ENCODE data around the gene CPO.

CPO gene

GRCh38 chr2:206993964-206994363 lies 54.6 kb downstream of the CPO start:
- Histone ChIP-seq H3K36me3 (ENCODE audit: low read length) (no peaks in the 10 kb centered on the region), H2AFZ (ENCODE audit: low read depth, low read length, severe bottlenecking) (no peak overlapping the region), H3K9me2 (replicated peaks; ENCODE audit: insufficient read depth, low read length) (no peaks in the 10 kb centered on the region), H4K20me1 (ENCODE audit: low read depth, low read length) (no peaks in the 10 kb centered on the region), H3K27ac (ENCODE audit: low read depth, low read length) (no peak overlapping the region), H3K4me2 (ENCODE audit: low read depth, low read length, poor library complexity, severe bottlenecking) (no peak overlapping the region), H3K9ac (ENCODE audit: low read length) (no peak overlapping the region), H3F3A (ENCODE audit: insufficient read depth) (no peaks in the 10 kb centered on the region), H3K27me3 (ENCODE audit: low read length) (no peaks in the 10 kb centered on the region), H3K4me3 (ENCODE audit: insufficient read depth, low read length, poor library complexity, severe bottlenecking) (no peak overlapping the region), H3K79me2 (ENCODE audit: insufficient read depth, low read length) (no peaks in the 10 kb centered on the region), H3K9me3 (ENCODE audit: insufficient read depth, low read length) (no peaks in the 10 kb centered on the region)
- TF ChIP-seq EZH2phosphoT487 (conservative IDR thresholded peaks at IDR 0.05; ENCODE audit: low read length) (no peak), CTCF (IDR thresholded peaks at IDR 0.05; ENCODE audit: insufficient read depth, low read length, poor library complexity, severe bottlenecking) (no peak)

DNA sequence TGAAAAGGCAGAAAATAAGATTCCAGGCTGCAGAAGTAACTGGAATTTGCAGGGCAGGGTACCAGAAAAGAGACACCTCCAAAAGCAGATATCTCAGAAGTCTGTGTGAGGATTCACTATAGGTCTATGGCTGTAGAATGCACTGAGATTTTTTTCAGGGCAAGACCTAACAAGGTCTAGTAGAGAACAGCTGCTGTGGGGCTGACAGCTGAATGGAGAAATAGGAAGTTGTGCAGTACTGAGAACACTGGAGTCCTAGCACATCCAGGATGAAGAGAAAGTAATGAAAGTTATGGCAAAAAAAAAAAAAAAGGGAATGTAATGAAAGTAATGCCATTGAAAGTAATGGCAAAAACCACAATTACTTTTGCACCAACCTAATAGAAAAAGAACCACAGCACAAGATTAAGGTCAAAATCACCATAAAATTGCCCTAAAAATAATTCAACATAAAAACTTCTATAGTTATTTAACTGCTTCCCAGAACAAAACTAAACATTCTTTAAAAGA lies 57.3 kb downstream of the CPO start:
- no peak overlapping the region for H2AFZ ChIP-seq (ENCODE audit: low read depth, low read length, severe bottlenecking)
- H4K20me1 ChIP-seq (ENCODE audit: low read depth, low read length): no peaks in the 10 kb centered on the region
- no peaks in the 10 kb centered on the region for H3K36me3 ChIP-seq (ENCODE audit: low read length)
- no peaks in the 10 kb centered on the region for H3K79me2 ChIP-seq (ENCODE audit: insufficient read depth, low read length)
- H3K9ac ChIP-seq (ENCODE audit: low read length): no peak overlapping the region
- H3F3A ChIP-seq (ENCODE audit: insufficient read depth): no peaks in the 10 kb centered on the region
- no peak overlapping the region for H3K4me3 ChIP-seq (ENCODE audit: insufficient read depth, low read length, poor library complexity, severe bottlenecking)
- no peak overlapping the region for H3K4me2 ChIP-seq (ENCODE audit: low read depth, low read length, poor library complexity, severe bottlenecking)
- TF ChIP-seq EZH2phosphoT487 (conservative IDR thresholded peaks at IDR 0.05; ENCODE audit: low read length) (no peak), CTCF (IDR thresholded peaks at IDR 0.05; ENCODE audit: insufficient read depth, low read length, poor library complexity, severe bottlenecking) (no peak)
- H3K9me2 ChIP-seq (replicated peaks; ENCODE audit: insufficient read depth, low read length): no peaks in the 10 kb centered on the region
- no peaks in the 10 kb centered on the region for H3K27me3 ChIP-seq (ENCODE audit: low read length)
- H3K27ac ChIP-seq (ENCODE audit: low read depth, low read length): no peak overlapping the region
- no peaks in the 10 kb centered on the region for H3K9me3 ChIP-seq (ENCODE audit: insufficient read depth, low read length)

DNA sequence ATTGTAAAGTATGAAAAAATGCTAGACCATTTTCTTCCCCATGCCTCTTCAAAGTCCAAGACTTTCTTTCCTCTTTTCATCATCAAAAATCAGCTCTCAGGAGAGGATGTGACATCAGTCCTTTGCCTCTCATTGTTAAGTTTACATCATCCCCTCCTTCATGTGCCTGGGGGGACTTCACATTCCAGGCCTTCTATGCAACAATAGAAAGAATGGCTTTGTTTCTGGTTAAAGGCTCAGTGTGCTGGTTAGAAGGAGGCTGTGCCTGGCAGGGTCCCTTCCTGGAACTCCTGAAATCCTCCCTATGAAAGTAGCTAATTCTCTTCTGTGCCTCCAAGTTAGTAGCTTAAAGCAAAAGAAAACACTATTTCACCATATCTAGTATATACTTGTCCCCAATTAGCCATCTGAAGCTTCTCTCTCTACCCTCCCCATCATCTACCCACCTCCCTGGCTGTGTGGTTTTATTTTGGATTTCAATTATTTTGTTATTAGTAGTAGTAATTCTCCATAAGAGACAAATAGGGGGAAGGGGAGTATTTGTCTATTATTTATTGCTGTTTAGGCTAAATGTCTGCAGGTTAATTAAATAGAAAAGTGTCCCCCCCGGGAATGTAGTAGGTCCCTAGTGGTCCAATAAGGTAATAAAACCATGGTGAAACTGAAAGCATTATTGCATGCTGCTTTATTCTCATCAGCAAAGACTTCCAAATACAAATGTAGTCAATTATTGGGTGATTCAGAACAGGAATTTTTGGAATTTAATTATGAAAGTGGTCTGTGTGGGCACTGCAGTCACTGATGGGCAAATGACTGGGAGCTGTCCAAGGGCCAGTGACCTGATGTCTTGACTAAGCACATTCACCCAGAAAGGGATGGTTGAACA lies 69.0 kb downstream of the CPO start:
- Histone ChIP-seq H3K36me3 (ENCODE audit: low read length) (no peaks in the 10 kb centered on the region), H3K27me3 (ENCODE audit: low read length) (no peaks in the 10 kb centered on the region), H3K4me2 (ENCODE audit: low read depth, low read length, poor library complexity, severe bottlenecking) (no peak overlapping the region), H2AFZ (ENCODE audit: low read depth, low read length, severe bottlenecking) (no peak overlapping the region), H3K79me2 (ENCODE audit: insufficient read depth, low read length) (no peaks in the 10 kb centered on the region), H3K9ac (ENCODE audit: low read length) (no peak overlapping the region), H3K9me3 (ENCODE audit: insufficient read depth, low read length) (no peaks in the 10 kb centered on the region), H3K27ac (ENCODE audit: low read depth, low read length) (no peak overlapping the region), H4K20me1 (ENCODE audit: low read depth, low read length) (no peaks in the 10 kb centered on the region), H3K4me3 (ENCODE audit: insufficient read depth, low read length, poor library complexity, severe bottlenecking) (no peak overlapping the region), H3F3A (ENCODE audit: insufficient read depth) (no peaks in the 10 kb centered on the region), H3K9me2 (replicated peaks; ENCODE audit: insufficient read depth, low read length) (no peaks in the 10 kb centered on the region)
- TF ChIP-seq CTCF (IDR thresholded peaks at IDR 0.05; ENCODE audit: insufficient read depth, low read length, poor library complexity, severe bottlenecking) (no peak), EZH2phosphoT487 (conservative IDR thresholded peaks at IDR 0.05; ENCODE audit: low read length) (no peak)
